ENCODE results near the gene NMNAT2. TPM values are rescaled to one million over a fixed set of nuclear protein-coding genes. Genes with fewer than 3 reads are reported as not detected.

Gene NMNAT2
- total RNA-seq, 4 donors from 2014 or later = 0.10 to 0.29 (median 0.26) TPM; not detected in 1

DNA sequence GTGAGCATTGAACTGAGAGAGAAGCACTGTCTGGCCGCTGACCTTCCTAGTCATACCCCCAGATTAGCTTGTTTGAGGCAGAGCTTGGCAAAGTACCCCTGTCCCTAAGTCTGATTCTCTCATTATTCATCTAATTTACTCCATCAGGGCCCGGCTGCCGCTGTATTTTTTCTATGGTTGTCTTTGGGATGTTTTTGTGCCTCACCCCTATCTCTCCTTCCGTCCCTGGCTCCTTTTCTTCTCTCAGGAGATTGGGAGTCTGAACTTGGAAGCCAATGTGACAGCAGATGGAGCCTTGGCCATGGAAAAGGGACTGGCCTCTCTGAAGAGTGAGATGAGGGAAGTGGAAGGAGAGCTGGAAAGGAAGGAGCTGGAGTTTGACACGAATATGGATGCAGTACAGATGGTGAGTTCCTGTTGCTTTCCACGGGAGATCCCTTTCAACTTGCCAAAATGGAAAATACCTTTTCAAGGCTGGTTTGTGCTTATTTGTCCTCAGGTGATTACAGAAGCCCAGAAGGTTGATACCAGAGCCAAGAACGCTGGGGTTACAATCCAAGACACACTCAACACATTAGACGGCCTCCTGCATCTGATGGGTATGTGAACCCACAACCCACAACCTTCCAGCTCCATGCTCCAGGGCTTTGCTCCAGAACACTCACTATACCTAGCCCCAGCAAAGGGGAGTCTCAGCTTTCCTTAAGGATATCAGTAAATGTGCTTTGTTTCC is 178.2 kb downstream of the NMNAT2 start:
- Histone ChIP-seq H3K9me3 (no peaks in the 10 kb centered on the region), H3K4me1 (peaks cover 4 to 17% of the 10 kb centered on the region in 2 donors), H3K27me3 (no peaks in the 10 kb centered on the region), H3K4me3 (no peak overlapping the region), H3K36me3 (no peaks in the 10 kb centered on the region), H3K27ac (peak overlapping the region; percentile 54 to 81 (median 64))
- no peak for TF ChIP-seq POLR2A (IDR thresholded peaks at IDR 0.05)
- TF ChIP-seq, protein P1, sequence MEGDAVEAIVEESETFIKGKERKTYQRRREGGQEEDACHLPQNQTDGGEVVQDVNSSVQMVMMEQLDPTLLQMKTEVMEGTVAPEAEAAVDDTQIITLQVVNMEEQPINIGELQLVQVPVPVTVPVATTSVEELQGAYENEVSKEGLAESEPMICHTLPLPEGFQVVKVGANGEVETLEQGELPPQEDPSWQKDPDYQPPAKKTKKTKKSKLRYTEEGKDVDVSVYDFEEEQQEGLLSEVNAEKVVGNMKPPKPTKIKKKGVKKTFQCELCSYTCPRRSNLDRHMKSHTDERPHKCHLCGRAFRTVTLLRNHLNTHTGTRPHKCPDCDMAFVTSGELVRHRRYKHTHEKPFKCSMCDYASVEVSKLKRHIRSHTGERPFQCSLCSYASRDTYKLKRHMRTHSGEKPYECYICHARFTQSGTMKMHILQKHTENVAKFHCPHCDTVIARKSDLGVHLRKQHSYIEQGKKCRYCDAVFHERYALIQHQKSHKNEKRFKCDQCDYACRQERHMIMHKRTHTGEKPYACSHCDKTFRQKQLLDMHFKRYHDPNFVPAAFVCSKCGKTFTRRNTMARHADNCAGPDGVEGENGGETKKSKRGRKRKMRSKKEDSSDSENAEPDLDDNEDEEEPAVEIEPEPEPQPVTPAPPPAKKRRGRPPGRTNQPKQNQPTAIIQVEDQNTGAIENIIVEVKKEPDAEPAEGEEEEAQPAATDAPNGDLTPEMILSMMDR (IDR thresholded peaks at IDR 0.05 in 4 of 5, conservative IDR thresholded peaks at IDR 0.05 in 1 of 5) = no peak
- peak in 1 of 2 donors; percentile 7 for ATAC-seq
- in situ Hi-C loops (cut with MboI; ENCODE audit: low sequenced_read_pairs in 4 of 4) (loop anchor here in 3 of 4 donors (10.0 to 25.0 kb wide), 3 partner anchors 105 to 278 kb away; partner anchors contain the start of gene SHCBP1L (in 2 of the 3)), intact Hi-C loops (cut with DNase I; ENCODE audit: low total_unique reads) (no loop called here)
- DNase-seq = peak; percentile 29 to 62

DNA sequence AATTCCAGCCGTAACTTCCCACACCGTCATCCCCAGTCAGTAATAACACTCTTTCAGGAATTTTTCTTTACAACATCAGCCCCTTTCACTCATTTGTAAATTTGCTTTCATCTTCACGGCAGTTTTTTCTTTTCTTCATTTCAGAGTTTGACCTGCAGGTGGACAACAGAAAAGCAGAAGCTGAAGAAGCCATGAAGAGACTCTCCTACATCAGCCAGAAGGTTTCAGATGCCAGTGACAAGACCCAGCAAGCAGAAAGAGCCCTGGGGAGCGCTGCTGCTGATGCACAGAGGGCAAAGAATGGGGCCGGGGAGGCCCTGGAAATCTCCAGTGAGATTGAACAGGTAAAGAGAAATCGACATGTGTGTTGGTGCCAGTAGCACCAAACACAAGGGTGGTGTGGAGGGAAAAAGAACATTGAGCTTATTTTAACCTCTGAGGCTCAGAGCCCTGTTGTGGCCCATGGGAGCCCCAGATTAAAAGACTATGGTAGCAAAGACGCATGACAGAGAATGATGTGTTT is 178.9 kb downstream of the NMNAT2 start:
- DNase-seq = no peak
- ATAC-seq = no peak
- in situ Hi-C loops (cut with MboI; ENCODE audit: low sequenced_read_pairs in 4 of 4) (loop anchor here in 3 of 4 donors (10.0 to 25.0 kb wide), 3 partner anchors 104 to 277 kb away; partner anchors contain the start of gene SHCBP1L (in 2 of the 3)), intact Hi-C loops (cut with DNase I; ENCODE audit: low total_unique reads) (no loop called here)
- H3K9me3 ChIP-seq = no peaks in the 10 kb centered on the region
- H3K36me3 ChIP-seq = no peaks in the 10 kb centered on the region
- no peaks in the 10 kb centered on the region for H3K27me3 ChIP-seq
- H3K4me1 ChIP-seq = peaks cover 10 to 19% of the 10 kb centered on the region in 2 donors
- no peak overlapping the region for H3K4me3 ChIP-seq
- peak overlapping the region; percentile 54 to 81 (median 64) for H3K27ac ChIP-seq
- TF ChIP-seq, protein P1 (IDR thresholded peaks at IDR 0.05 in 4 of 5, conservative IDR thresholded peaks at IDR 0.05 in 1 of 5) = no peak
- no peak for TF ChIP-seq POLR2A (IDR thresholded peaks at IDR 0.05)

DNA sequence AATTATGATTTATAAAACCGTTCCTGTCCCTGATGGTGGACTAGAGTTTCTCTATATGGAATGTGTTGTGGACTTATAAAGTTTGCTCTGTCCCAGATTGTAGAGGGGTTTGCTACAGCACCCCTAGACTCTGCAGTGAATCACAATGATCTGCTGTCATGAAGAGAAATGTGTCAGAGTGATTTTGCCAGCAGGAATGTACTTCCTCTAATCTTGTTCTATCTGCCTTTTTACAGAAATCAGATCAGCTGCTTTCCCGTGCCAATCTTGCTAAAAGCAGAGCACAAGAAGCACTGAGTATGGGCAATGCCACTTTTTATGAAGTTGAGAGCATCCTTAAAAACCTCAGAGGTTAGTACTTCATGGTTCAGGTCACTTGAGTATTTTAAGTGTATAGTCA is 180.1 kb downstream of the NMNAT2 start:
- intact Hi-C loops (cut with DNase I; ENCODE audit: low total_unique reads) (no loop called here), in situ Hi-C loops (cut with MboI; ENCODE audit: low sequenced_read_pairs in 4 of 4) (loop anchor here in 3 of 4 donors (10.0 to 25.0 kb wide), 3 partner anchors 103 to 276 kb away; partner anchors contain the start of gene SHCBP1L (in 2 of the 3))
- H3K36me3 ChIP-seq = no peaks in the 10 kb centered on the region
- peaks cover 12 to 26% of the 10 kb centered on the region in 2 donors for H3K4me1 ChIP-seq
- H3K27me3 ChIP-seq = no peaks in the 10 kb centered on the region
- no peak for ATAC-seq
- TF ChIP-seq, protein P1 (IDR thresholded peaks at IDR 0.05 in 4 of 5, conservative IDR thresholded peaks at IDR 0.05 in 1 of 5) = no peak
- no peak for TF ChIP-seq POLR2A (IDR thresholded peaks at IDR 0.05)
- H3K9me3 ChIP-seq = no peaks in the 10 kb centered on the region
- no peak overlapping the region for H3K4me3 ChIP-seq
- DNase-seq = no peak
- peak overlapping the region; percentile 5 to 81 (median 60) for H3K27ac ChIP-seq

DNA sequence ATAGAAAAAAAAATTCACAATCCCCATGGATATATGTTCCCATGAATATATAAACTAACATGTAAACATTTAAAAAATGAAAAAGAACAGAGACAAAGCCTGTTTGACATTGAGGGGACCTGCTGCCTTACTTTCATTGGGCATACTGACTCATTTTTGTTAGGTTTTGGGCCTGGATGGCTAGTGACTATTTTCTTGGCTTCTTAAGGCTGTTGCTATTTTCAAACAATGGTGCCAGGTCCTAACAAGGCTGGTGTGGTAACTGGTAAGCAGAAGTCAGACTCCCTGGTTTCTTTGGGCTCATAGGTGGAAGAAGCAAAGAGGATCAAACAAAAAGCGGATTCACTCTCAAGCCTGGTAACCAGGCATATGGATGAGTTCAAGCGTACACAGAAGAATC is 181.1 kb downstream of the NMNAT2 start:
- Histone ChIP-seq H3K9me3 (no peaks in the 10 kb centered on the region), H3K4me3 (no peak overlapping the region), H3K36me3 (no peaks in the 10 kb centered on the region), H3K4me1 (peaks cover 12 to 25% of the 10 kb centered on the region in 2 donors), H3K27me3 (no peaks in the 10 kb centered on the region), H3K27ac (peak overlapping the region in 3 of 4 donors; percentile 7 to 18 (median 11))
- in situ Hi-C loops (cut with MboI; ENCODE audit: low sequenced_read_pairs in 4 of 4) (loop anchor here in 3 of 4 donors (10.0 to 25.0 kb wide), 3 partner anchors 102 to 275 kb away; partner anchors contain the start of gene SHCBP1L (in 2 of the 3)), intact Hi-C loops (cut with DNase I; ENCODE audit: low total_unique reads) (no loop called here)
- DNase-seq (no peak), ATAC-seq (no peak)
- TF ChIP-seq, protein P1 (IDR thresholded peaks at IDR 0.05 in 4 of 5, conservative IDR thresholded peaks at IDR 0.05 in 1 of 5) = no peak
- no peak for TF ChIP-seq POLR2A (IDR thresholded peaks at IDR 0.05)
